ENCODE data around the gene WDR18.

Gene WDR18, protein sequence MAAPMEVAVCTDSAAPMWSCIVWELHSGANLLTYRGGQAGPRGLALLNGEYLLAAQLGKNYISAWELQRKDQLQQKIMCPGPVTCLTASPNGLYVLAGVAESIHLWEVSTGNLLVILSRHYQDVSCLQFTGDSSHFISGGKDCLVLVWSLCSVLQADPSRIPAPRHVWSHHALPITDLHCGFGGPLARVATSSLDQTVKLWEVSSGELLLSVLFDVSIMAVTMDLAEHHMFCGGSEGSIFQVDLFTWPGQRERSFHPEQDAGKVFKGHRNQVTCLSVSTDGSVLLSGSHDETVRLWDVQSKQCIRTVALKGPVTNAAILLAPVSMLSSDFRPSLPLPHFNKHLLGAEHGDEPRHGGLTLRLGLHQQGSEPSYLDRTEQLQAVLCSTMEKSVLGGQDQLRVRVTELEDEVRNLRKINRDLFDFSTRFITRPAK

DNA sequence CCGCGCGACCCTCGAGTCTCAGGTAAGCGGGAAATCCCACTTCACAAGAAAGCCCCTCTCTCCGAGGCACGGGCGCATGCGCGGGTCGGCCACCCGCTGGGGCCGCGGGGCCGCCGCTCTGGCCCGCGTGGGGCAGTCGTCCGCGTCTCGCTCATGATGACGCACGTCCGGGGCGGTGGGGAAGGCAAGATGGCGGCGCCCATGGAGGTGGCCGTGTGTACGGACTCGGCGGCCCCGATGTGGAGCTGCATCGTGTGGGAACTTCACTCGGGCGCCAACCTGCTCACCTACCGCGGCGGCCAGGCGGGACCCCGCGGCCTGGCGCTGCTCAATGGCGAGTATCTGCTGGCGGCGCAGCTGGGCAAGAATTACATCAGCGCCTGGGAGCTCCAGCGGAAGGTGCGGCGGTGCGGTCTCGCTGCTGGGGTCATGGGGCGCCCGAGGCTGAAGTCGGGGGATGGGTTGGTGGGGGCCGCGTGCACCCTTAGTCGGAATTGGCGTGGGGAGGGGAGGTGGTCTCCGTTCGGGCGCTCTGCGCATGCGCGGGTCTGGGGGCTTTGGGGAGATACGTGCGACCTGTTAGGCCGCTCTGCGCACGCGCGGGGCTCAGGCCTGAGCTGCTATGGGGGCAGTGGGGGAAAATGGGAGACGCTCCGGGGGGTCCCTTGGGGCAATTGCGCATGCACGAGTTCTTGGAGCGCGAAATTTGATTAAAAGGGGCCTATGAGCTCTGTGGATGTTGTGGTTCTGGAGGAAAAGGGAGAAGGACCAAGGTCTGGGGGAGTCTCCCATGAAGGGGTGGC, at the start of gene WDR18:
TSS of gene WDR18 (plus strand) at position 181 of the 803 bp plus-strand sequence. CDS start at position 190, 9 bp downstream.
- peak; percentile 96 for DNase-seq (ENCODE audit: low spot score)

DNA sequence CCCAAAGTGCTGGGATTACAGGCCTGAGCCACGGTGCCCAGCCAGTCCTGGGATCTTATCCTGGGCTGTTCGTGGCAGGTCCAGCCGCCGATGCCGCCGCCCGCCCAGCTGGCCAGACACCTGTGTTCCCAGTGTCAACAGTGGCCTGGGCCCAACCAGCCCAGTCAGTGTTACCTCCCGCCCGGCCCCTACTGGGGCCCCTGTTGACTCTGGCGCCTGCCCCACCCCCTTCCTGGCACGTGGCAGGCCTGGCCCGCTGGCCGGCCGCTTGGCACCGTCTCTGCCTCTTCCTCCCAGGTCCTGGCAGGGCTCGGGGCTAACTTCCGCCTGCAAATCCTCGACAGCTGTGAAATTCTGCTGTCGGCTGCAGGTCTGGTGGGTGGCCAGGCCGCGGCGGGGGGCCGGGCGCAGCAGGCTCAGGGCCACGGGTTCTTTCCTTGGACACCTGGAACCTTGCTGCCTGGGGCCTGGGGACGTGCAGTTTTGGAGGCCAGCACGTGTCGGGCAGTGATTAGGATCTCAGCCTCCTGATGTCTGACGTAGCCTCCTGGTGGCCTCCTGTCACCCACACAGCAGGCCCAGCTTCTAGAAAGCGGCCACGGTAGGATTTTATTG, 49.2 kb upstream of the WDR18 start:
- no peak for DNase-seq (ENCODE audit: low spot score)

DNA sequence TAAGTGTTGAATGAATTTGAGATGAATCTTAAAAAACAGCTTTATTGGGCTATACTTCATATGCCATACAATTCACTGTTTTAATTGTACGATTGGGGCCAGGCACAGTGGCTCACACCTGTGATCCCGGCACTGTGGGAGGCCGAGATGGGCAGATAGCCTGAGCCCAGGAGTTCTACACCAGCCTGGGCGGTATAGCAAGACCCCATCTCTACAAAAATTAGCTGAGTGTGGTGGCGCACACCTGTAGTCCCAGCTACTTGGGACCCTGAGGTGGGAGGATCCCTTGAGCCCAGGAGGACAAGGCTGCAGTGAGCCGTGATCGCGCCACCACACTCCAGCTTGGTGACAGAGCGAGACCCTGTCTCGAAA, 48.0 kb upstream of the WDR18 start:
- DNase-seq (ENCODE audit: low spot score) = no peak

DNA sequence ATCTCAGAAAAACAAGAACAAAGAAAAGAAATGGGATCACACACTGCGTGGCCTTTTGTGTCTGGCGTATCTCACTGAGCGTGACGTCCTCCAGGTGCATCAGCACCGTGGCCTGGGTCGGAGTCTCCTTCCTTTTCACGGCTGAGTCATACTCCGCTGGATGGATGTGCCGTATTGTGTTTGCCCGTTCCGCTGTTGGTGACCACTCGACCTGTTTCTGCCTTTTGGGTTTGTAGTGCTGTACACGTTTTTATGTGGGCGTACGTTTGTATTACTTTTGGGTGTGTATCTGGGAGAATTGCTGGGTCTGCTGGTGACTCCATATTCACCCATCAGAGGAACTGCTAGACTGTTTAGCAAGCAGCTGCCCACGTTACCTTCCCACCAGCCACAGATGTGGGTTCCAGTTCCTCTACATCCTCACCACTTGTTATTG, 46.9 kb upstream of the WDR18 start:
- no peak for DNase-seq (ENCODE audit: low spot score)

DNA sequence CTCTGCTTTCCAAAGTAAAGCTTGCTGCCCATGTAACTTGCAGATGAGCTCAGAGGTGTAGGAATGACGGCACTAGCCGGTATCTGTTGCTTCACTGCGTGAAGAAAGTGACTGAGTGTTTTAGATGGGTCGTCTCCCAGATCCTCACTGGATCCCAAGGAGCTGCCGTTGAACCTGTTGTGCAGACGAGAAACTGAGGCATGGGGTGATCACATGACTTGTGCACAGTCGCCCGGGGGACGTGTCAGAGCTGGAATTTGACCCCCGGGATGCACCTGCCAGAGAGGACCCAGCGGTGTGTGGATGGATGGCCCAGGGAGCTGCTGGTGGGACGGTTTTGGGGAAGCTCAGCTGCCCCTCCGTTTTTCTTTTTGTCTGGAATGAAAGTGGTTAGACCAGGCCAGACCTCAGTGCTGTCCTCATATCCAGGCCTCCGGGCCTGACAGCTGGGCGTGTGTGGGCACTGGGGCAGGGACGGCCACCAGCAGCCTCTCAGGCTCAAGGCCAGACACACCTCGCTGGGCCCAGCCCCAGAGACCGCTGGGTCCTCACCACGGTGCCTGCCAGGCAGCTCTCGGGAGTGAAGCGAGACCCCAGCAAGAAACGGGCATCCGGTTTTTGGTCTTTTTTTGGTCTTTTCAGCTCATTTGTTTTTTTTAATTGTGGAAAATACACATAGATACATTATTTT, 45.8 kb upstream of the WDR18 start:
- DNase-seq (ENCODE audit: low spot score) = no peak

DNA sequence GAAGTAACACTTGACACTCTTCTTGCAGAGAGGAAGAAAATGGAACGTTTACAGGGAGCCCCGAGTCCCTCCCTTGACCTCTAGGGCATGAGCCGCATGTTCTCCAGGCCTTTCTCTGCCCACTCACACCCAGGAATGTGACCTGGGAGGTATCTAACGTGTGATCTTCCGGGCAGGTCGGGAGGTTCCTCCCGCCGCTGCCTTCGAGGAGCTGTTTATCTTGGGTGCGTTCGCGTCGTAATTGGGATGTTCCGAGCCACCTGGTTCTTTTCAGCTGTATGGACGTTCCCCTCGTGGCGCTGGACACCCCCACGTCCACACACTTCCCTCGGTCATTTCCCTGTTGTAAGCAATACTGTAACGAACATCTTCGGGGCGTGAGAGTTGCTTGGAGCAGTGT, 44.7 kb upstream of the WDR18 start:
- no peak for DNase-seq (ENCODE audit: low spot score)

DNA sequence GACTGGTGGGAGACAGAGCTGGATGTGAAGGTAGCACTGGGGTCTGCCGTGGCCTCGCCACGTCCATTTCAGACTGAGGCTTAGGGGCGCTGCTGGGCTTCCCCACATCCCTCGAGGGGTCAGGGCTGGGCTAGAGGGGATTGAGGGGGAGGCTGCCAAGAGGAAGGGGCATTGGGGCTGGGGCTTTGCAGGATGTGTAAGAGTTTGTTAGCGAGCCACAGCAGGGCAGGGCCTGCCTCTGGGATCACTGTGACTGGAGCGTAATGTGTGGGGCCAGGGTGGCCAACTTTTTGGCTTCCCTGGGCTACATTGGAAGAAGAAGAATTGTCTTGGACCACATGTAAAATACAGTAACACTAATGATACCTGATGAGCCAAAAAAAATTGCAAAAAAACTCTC, 44.2 kb upstream of the WDR18 start:
- no peak for DNase-seq (ENCODE audit: low spot score)

DNA sequence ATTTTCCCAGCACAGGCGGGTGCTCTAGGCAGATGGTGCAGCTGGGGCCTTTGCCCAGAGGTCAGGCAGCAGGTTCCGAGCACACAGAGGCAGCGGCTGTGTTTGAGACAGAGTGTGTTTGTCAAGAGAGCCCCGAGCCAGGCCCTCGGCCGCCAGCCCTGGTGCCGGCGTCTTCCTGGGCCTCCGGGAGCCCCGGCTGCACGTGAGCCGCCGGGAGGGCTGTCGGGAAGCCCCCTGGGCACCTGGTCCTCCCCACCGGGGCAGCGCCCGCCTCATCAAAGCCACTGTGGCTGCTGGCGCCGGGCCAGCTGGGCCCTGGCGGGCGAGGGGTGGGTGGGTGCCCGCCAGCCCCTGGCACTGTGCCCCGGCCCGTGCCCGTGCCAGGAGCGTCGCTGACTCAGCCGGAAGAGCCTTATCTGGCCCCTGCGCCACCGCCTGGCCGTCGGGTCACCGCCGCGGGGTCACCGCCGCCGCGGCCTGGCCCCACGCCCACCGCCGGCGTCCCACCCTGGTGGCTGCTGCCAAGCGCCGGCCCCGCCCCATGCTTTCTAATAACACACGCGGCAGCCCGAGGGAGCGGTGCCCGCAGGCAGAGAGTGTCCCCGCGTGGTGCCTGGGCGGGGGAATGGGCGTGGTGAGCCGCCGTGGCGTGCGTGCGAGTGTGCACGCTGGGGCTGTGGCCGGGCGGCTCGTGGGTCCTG, 43.4 kb upstream of the WDR18 start:
- no peak for DNase-seq (ENCODE audit: low spot score)

DNA sequence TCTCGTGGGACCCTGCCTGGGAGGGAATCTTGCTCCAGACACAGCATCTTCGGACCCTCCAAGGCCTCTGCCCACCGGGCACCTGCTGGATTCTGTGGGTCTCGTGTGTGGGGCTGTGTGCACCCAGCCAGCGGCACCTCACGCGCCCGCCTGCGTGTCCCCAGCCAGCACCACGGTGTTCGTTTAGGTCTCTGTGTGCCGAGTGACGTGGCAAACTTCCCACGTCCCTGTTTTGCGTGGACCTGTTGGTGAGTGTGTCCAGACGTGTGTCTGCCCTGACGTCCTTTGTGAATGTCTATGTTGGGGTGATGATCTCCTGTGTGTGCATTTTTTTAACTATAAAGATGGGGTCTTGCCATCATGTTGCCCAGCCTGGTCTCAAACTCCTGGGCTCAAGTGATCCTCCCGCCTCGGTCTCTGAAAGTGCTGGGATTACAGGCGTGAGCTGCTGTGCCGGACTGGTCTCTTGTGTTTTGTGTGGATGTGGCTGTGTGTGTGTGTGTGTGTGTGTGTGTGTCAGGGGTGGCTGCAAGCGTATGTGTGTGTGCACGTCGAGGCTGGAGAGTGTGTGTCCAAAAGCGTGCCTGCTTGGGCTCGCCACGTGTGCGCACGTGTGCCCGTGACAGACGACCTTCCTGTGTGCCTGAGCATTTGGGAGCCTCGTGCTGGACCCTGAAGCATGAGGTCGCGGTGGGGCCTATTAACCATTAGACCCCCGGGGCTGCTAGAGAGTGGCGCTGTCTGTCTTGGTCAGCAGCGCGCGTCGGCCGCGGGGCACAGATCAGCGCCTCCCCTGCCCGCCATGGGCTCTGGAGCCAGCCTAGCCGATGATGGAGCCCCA, 42.6 kb upstream of the WDR18 start:
- DNase-seq (ENCODE audit: low spot score) = no peak

DNA sequence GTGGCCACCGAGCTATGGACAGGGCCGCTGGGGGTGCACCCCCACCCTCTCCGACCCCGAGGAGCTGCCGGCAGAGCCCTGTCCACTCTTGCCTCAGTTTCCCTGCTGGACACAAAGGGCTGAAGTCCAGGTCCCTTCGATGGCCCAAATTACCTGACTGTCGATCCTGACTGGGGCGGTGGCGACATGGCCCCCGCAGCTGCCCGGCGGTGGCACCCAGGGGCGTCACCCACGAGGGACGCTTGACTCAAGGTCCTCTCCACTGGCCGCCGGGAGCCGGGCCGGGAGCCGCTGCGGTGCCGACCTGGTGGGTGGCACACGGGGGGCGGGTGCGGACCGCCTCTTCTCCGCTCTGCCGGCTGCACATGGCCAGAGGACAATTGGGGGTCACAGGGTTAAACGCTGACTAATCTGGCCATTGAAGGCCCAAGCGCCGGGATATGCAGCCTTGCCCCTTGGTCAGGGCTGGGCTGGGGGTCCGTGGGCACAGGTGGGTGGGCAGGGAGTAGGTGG, 42.0 kb upstream of the WDR18 start:
- no peak for DNase-seq (ENCODE audit: low spot score)

DNA sequence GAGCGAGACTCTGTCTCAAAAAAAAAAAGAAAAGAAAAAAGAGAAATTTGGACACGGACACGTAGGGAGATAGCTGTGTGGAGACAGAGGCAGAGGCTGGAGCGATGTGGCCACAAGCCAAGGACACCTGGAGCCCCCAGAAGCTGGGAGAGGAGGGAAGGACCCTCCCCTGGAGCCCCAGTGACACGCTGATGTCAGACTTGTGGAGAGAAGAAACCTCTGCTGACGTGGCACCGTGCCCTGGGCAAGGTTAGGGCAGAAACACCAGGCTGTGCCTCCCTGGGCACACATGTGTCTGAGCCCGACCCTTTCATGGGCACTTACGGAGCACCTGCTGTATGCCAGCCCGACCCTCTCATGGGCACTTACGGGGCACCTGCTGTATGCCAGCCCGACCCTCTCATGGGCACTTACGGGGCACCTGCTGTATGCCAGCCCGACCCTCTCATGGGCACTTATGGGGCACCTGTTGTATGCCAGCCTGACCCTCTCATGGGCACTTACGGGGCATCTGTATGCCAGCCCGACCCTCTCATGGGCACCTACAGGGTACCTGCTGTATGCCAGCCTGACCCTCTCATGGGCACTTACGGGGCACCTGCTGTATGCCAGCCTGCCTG, 40.5 kb upstream of the WDR18 start:
- DNase-seq (ENCODE audit: low spot score) = no peak

DNA sequence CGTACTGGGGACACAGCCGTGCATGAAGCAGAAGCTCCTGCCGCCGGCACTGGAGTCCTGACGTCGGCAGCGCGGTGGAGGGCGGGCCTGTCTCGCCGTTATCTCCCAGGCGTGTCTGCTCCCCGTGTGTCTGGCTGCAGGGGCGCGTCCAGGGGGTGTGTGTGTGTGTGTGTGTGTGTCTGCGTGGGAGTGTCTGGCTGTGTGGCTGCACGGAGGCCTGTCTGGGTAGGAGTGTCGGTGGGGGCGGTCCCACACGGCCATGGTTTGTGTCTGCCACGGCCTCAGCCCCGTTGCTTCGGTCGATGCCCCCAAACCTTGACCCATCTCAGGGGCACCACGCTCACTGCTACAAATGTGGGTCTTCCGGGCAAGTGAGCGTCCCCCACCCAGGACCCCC, 40.0 kb upstream of the WDR18 start:
- DNase-seq (ENCODE audit: low spot score) = no peak

DNA sequence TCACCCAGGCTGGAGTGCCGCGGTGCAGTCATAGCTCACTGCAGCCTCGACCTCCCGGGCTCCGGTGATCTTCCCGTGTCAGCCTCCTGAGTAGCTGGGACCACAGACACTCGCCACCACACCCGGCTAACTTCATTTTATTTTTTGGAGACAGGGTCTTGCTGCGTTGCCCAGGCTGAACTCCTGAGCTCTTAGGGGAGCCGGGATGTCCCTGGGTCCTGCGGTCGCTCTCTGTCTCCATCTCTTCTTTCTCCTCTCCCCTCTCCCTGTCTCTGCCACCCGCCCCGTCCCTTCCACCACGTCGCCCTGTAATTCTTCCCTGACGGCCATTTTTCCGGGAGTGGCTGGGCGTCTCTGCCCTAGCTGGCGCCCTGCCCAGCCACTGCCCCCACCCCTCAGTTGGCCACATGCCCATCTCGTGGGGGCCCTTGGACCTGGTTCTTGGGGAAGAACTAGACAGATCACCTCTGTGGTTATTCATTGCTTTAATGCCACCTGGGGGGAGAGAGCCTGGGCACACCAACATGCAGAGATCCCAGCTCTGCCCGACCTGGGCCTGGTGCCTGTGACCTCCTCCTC, 39.4 kb upstream of the WDR18 start:
- DNase-seq (ENCODE audit: low spot score) = no peak

DNA sequence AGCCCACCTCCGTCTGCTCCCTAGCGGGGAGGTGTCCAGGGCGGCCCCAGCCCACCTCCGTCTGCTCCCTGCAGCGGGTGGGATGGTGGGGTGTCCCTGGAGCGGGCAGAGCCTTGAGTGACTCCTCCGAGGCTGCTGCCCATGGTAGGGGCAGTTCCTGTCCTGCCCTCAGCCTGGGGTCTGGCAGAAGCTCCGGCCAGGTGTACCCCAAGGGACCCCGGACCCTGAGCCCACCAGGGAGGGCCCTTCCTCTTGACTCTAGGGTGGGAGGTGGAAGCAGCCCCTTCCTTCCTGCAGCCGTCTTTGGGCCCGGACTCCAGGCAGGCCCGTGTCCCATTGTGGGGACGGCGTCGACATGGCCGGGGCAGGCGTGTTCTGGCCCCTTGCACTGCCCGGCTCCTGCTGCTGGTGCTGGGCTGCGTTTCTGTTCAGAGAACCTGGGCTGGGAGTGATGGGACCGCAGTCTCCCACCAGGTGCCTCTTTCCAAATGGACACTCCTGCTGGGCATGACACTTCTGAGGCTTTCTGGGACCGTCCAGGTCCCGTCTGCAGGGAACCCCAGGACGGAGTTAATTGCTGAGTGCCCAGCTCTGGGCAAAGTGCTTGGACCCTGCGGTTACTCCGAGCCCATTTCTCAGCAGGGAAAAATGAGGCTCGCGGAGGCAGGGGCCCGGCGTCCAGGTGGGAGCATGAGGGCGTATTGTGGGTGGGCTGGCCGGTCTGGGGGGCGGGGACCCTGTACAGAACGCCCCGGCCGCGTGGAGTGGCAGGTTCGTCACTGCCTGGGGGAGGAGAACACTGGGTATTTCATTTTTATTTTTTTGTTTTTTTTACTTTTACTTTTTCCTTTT, 38.5 kb upstream of the WDR18 start:
- DNase-seq (ENCODE audit: low spot score) = no peak

DNA sequence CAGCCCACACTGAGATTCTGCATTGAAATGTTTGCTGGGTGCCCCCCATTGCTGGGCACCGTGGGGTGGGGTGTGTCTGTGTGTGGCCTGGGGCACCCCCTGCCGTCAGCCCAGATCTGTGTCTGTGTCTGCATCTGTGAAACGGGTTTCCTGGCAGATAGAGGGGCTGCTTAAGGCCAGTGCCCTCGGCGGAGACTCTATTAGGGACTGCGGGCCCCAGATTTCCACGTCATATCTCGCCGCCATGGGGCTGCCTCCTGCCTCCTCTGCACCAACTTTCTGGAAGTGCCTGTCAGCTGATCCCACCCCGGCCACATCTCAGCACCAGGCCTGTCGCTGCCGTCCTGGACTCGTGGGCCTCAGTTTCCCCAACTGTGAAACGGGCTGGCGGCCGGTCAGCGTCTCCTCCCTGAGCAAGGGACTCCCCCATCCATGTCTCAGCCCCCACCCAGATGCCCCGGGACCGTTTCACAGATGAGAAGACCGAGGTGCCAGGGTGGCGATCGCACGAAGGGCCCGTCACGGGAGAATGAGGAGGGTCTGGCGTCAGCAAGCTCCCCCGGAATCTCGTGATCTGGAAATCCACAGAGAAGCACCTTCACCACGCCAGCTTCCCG, 36.9 kb upstream of the WDR18 start:
- DNase-seq (ENCODE audit: low spot score) = no peak

DNA sequence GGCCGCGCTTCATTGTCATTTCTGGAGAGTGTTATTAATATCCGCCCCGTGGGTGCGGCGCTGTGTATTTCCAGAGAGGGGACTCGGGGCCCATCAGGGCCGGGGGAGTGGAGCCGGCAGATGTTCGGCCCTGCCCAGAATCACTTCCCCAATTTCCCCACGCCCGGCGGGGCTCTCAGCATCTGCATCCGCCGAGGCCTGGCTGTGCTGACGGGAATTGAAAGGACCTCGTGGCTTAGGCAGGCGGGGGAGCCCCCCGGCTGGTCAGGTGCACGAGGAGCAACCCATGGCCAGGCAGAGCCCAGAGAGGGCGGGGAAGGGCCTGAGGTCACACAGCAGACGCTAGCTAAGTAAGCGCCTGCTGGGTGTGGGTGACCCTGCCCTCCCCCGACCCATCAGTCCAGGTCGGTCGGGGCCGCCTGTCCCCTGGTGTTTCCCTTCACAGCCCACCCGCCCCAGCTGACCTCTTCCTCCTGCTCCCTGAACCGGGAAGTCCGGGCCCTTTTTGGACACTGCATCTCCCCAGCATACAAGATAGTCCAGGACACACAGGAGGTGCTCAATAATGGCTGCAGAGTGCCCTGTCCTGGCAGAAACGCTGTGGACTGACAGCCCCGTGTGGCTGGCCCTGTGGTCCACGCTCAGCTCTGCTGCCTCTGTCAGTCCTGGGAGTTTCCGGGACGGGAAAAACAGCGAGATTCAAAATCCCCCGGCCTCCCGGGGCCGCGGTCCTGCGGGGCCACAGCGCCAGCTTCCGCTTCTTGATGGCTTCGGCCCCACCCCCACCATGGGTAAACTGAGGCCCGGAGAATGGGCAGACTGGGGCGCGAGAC, 36.2 kb upstream of the WDR18 start:
- no peak for DNase-seq (ENCODE audit: low spot score)

DNA sequence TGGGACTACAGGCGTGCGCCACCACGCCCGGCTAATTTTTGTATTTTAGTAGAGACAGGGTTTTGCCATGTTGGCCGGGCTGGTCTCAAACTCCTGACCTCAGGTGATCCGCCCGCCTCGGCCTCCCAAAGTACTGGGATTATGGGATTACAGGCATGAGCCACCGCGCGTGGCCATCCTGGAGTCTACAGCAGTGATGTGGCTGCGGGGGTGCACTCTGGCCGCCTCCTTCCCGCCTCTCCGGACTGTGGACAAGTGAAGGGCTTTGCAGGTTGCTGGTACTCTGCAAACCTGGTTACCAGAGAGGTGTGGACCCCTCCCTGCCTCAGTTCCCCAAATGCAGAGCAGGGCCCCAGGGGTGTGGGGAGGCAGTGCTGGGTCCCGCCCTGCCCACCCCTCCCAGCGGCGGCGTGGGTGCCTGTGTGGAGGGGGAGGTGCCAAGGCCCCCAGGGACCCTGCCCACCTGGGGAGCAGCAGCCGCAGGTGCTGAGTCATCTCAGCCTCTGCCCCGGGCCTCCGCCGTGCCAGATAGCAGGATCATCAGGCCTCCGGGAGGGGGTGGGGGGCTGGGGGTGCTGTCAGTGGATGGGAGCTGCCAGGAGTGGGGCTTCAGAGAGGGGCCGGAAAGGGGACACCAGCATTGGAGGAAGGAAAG, 35.2 kb upstream of the WDR18 start:
- no peak for DNase-seq (ENCODE audit: low spot score)
